ENCODE data around the gene UGT8.

The UGT8 gene

GRCh38 chr4:114692958-114693357 is 94.4 kb downstream of the UGT8 start:
- no peak for DNase-seq

DNA sequence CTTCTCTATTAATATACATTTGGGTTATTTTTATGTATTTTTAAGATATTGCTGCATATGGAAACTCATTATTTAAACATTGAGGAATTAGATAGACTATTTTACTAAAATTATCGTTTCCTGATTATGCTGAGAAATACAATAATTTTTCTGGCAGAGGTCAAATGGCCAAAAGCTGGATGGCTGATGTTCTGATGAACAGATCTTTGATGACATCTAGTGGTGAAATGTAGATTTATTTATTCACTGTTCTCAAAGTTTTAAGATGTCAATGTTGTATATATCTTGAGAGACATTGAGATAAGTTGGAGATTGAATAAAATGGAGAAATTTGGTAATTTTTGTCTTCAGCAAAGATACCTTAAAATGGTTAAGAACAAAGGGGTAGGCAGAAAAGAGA is 96.2 kb downstream of the UGT8 start:
- DNase-seq = no peak

GRCh38 chr4:114698231-114698630 is 99.6 kb downstream of the UGT8 start:
- DNase-seq = no peak

GRCh38 chr4:114701491-114701890 is 102.9 kb downstream of the UGT8 start:
- DNase-seq = no peak

- no peak for DNase-seq
Observed at GRCh38 chr4:114717432-114717831, 118.8 kb downstream of the UGT8 start.

DNA sequence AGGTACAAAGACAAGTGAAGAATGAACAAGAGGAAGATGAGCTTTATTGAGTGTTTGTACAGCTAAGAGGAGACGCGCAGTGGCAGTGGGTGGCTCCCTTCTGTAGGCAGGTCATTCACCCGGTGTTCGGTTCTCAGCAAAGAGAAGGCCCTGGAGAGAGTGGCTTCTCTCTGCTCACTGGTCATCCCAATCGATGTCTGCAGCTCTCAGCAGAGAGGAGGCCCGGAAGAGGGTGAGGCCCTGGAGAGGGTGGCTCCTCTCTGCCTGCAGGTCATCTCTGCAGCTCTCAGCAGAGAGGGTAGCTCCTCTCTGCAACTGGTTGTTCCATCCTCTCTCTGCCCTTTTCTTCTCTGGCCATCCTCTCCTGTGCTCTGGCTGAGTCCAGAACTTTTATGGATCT is 126.5 kb downstream of the UGT8 start:
- no peak for DNase-seq

GRCh38 chr4:114727461-114727860 is 128.9 kb downstream of the UGT8 start:
- DNase-seq = no peak
